OCI-LY1 (cell line): ENCODE measurements around the gene TBX21.

Source experiments
- H2AFZ ChIP-seq: fragments of 200-600 bp; sonication (generic), shearing (Covaris generic); 2 replicates; pipeline ENCODE4 v1.6.0; 2014; ENCODE audit warnings: antibody characterized with exemption, mild to moderate bottlenecking, low read length
- H3F3A ChIP-seq: fragments of 200-600 bp; sonication (generic), shearing (Covaris generic); 2 replicates; pipeline ENCODE4 v1.6.0; 2014; ENCODE audit warnings: mild to moderate bottlenecking, antibody characterized with exemption, low read length, moderate library complexity; ENCODE audit not compliant: insufficient read depth
- H3K27ac ChIP-seq: fragments of 200-600 bp; sonication (generic); 2 replicates; pipeline ENCODE4 v1.5.1; 2014; ENCODE audit warnings: low read length, mixed run types, mild to moderate bottlenecking, low read depth; ENCODE audit not compliant: poor library complexity, severe bottlenecking
- H3K27me3 ChIP-seq: fragments of 200-600 bp; sonication (generic); 2 replicates; pipeline ENCODE4 v1.6.0; 2014; ENCODE audit warnings: antibody characterized with exemption, mild to moderate bottlenecking, low read length, moderate library complexity; ENCODE audit not compliant: insufficient read depth
- H3K36me3 ChIP-seq: fragments of 200-600 bp; sonication (generic); 2 replicates; pipeline ENCODE4 v1.6.1; 2014; ENCODE audit warnings: mild to moderate bottlenecking, antibody characterized with exemption, low read length, moderate library complexity, mixed read lengths; ENCODE audit not compliant: insufficient read depth
- H3K4me1 ChIP-seq: fragments of 200-600 bp; sonication (generic); 2 replicates; pipeline ENCODE4 v1.5.1; 2014; ENCODE audit warnings: mild to moderate bottlenecking, low read length, moderate library complexity; ENCODE audit not compliant: insufficient read depth, severe bottlenecking
- H3K4me2 ChIP-seq: fragments of 200-600 bp; sonication (generic), shearing (Covaris generic); 2 replicates; pipeline ENCODE4 v1.6.1; 2014; ENCODE audit warnings: low read length
- H3K4me3 ChIP-seq: fragments of 200-600 bp; sonication (generic); 2 replicates; pipeline ENCODE4 v1.5.1; 2014; ENCODE audit warnings: low read length, low read depth, mild to moderate bottlenecking, mixed read lengths; ENCODE audit not compliant: poor library complexity, severe bottlenecking
- H3K79me2 ChIP-seq: fragments of 200-600 bp; shearing (Covaris generic); 2 replicates; pipeline ENCODE4 v1.6.1; 2016; ENCODE audit warnings: mixed run types, low read length, mixed read lengths; ENCODE audit not compliant: insufficient read depth
- H3K9ac ChIP-seq: fragments of 200-600 bp; sonication (generic), shearing (Covaris generic); 2 replicates; pipeline ENCODE4 v1.6.1; 2014; ENCODE audit warnings: mild to moderate bottlenecking, low read length, mixed read lengths
- H3K9me2 ChIP-seq: fragments of 200-600 bp; sonication (generic), shearing (Covaris generic); 2 replicates; pipeline ENCODE4 v1.6.1; 2014; ENCODE audit warnings: low read depth, mild to moderate bottlenecking, low read length, mixed read lengths
- H3K9me3 ChIP-seq: fragments of 200-600 bp; shearing (Covaris generic); 2 replicates; pipeline ENCODE4 v1.6.1; 2014; ENCODE audit warnings: low read length, mixed read lengths
- H4K20me1 ChIP-seq: fragments of 200-600 bp; sonication (generic), shearing (Covaris generic); 2 replicates; pipeline ENCODE4 v1.6.0; 2016; ENCODE audit warnings: mild to moderate bottlenecking, low read length; ENCODE audit not compliant: insufficient read depth
- EZH2 ChIP-seq: fragments of 200-600 bp; sonication (generic), shearing (Covaris generic); IDR thresholded peaks from 2 replicates; pipeline ENCODE4 v1.8.0; 2017; ENCODE audit warnings: borderline replicate concordance, mixed run types, mild to moderate bottlenecking, antibody characterized with exemption, low read length, moderate library complexity, mixed read lengths
- TF ChIP-seq, protein P1 (sequence below): fragments of 200-600 bp; sonication (generic), shearing (Covaris generic); IDR thresholded peaks from 2 replicates; pipeline ENCODE4 v1.5.1; 2017; ENCODE audit warnings: mild to moderate bottlenecking, antibody characterized with exemption, low read length, moderate library complexity, mixed read lengths

TBX21 gene

DNA sequence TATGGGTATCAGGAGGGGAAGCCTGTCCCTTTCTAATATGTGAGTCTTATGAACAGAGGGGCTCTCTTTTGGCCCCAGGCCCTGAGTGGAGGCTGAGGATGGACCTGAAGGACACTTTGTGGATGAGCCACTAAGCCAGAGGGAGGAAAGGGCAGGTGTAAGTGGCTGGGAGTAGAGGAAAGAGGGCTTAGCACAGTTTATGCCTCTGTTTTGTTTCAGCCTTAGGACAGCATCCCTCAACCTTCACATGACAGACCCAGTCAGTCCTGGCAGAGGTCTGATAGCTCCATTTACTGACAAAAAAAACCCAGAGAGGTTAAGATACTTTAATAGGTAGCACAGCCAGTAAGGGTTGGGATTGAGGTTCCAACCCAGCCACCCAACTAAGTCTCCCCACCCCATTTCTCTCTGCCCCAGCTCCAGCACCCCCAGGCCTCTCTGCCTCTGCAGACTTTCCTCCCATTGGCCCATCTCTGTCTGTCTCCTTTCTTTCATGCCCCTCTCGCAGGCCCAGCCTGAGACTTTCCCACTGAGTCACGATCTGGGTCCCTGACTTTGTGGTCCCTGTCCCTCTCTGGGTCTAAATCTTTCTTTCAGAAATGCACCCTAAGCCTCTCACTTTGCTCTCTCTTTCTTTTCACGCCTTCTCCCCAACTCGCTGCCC, 4.7 kb upstream of the TBX21 start:
- Histone ChIP-seq H3K4me1 (peaks cover 5% of the 10 kb centered on the region), H3K4me3 (no peak overlapping the region), H3F3A (no peaks in the 10 kb centered on the region), H3K79me2 (no peaks in the 10 kb centered on the region), H3K9ac (no peak overlapping the region), H2AFZ (no peak overlapping the region), H3K27ac (no peak overlapping the region), H3K9me3 (no peaks in the 10 kb centered on the region), H3K9me2 (no peaks in the 10 kb centered on the region), H3K4me2 (no peak overlapping the region), H3K36me3 (no peaks in the 10 kb centered on the region), H4K20me1 (no peaks in the 10 kb centered on the region), H3K27me3 (peaks cover 10% of the 10 kb centered on the region; the same call in 1 of the 2 replicates)
- TF ChIP-seq, protein P1, sequence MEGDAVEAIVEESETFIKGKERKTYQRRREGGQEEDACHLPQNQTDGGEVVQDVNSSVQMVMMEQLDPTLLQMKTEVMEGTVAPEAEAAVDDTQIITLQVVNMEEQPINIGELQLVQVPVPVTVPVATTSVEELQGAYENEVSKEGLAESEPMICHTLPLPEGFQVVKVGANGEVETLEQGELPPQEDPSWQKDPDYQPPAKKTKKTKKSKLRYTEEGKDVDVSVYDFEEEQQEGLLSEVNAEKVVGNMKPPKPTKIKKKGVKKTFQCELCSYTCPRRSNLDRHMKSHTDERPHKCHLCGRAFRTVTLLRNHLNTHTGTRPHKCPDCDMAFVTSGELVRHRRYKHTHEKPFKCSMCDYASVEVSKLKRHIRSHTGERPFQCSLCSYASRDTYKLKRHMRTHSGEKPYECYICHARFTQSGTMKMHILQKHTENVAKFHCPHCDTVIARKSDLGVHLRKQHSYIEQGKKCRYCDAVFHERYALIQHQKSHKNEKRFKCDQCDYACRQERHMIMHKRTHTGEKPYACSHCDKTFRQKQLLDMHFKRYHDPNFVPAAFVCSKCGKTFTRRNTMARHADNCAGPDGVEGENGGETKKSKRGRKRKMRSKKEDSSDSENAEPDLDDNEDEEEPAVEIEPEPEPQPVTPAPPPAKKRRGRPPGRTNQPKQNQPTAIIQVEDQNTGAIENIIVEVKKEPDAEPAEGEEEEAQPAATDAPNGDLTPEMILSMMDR: no peak
- TF ChIP-seq EZH2: no peak

DNA sequence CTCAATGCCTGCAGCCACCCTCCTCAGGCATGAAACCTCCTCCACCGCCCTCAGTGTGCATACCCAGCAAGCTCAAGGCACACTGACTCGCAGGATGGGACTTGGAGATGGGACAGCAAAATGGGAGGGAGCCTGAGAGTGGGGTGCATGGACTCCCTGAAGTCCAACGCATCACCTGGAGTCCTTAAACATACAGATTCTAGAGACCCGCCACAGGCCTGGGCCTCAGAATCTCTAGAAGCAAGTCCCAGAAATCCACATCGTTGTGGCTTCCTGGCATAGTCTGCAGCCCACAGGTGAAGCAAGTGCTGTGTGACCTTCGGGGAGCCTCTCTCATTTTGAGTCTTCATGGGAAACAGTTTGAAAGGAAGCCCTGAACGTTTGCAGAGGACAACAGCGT, 3.6 kb upstream of the TBX21 start:
- peaks cover 7% of the 10 kb centered on the region; the same call in 1 of the 2 replicates for H3K27me3 ChIP-seq
- H3F3A ChIP-seq: no peaks in the 10 kb centered on the region

DNA sequence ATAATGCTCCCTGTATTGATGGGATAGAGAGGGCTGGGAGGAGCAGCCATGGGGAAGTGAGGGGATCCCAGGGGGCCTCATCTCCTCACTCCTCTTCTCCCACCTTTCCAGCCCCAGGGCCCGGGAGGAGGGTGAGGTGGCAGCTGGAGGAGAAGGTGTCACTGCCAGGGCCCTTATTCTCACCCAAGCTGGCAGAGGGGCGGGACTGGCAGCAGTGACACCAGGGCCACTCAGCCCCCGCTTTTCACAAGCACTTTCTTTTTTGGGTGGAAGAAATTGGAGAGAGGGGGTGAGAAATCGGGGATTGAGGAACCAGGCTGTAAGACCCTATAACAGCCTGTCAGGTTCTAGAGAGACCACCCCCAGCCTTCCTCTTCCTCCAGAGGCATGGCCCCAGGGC, 2.4 kb upstream of the TBX21 start:
- Histone ChIP-seq H2AFZ (no peak overlapping the region), H3K4me1 (peaks cover 11% of the 10 kb centered on the region), H3K9me3 (no peaks in the 10 kb centered on the region), H4K20me1 (no peaks in the 10 kb centered on the region), H3F3A (no peaks in the 10 kb centered on the region), H3K9me2 (no peaks in the 10 kb centered on the region), H3K36me3 (no peaks in the 10 kb centered on the region), H3K9ac (no peak overlapping the region), H3K4me3 (no peak overlapping the region), H3K27ac (no peak overlapping the region), H3K27me3 (peaks cover 3% of the 10 kb centered on the region; the same call in 1 of the 2 replicates), H3K79me2 (no peaks in the 10 kb centered on the region), H3K4me2 (no peak overlapping the region)
- TF ChIP-seq, protein P1: no peak
- TF ChIP-seq EZH2: no peak

More for the DNA sequence above, 3.6 kb upstream of the TBX21 start:
- no peak overlapping the region for H3K27ac ChIP-seq
- no peaks in the 10 kb centered on the region for H3K36me3 ChIP-seq
- no peaks in the 10 kb centered on the region for H4K20me1 ChIP-seq
- H3K79me2 ChIP-seq: no peaks in the 10 kb centered on the region
- no peak overlapping the region for H3K9ac ChIP-seq
- TF ChIP-seq EZH2: no peak
- TF ChIP-seq, protein P1: no peak
- H3K4me3 ChIP-seq: no peak overlapping the region
- H3K4me1 ChIP-seq: peaks cover 11% of the 10 kb centered on the region
- no peaks in the 10 kb centered on the region for H3K9me2 ChIP-seq
- no peaks in the 10 kb centered on the region for H3K9me3 ChIP-seq
- no peak overlapping the region for H3K4me2 ChIP-seq
- H2AFZ ChIP-seq: no peak overlapping the region
